ENCODE data around the gene ERF.
A peak's percentile ranks its signal among the peaks of the same experiment; 100 is the strongest.
"Not testable (repeated sequence)": the region's sequence is repeated elsewhere in the genome, so short reads cannot be mapped to it uniquely, and the experiment has no call there.

Gene ERF

GRCh38 chr19:42274065-42274682, 19.2 kb upstream of the ERF start:
- no peak for DNase-seq

GRCh38 chr19:42273407-42274064, 18.6 kb upstream of the ERF start:
- no peak for DNase-seq

DNA sequence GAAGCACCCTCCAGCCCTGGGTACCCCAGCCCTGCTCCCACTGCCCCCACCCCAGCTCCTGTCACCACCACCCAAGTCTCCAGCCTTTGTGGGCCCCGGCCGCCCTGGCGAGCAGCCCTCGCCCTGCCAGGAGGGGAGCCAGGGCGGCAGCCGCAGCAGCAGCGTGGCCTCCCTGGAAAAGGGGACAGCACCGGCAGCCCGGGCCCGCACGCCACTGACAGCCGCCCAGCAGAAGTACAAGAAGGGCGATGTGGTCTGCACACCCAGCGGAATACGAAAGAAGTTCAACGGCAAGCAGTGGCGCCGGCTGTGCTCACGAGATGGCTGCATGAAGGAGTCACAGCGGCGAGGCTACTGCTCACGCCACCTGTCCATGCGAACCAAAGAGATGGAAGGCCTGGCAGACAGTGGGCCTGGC, 18.1 kb upstream of the ERF start:
- no peak for DNase-seq

- no peak for DNase-seq
These were observed 17.6 kb upstream of the ERF start for GRCh38 chr19:42272535-42272897.

DNA sequence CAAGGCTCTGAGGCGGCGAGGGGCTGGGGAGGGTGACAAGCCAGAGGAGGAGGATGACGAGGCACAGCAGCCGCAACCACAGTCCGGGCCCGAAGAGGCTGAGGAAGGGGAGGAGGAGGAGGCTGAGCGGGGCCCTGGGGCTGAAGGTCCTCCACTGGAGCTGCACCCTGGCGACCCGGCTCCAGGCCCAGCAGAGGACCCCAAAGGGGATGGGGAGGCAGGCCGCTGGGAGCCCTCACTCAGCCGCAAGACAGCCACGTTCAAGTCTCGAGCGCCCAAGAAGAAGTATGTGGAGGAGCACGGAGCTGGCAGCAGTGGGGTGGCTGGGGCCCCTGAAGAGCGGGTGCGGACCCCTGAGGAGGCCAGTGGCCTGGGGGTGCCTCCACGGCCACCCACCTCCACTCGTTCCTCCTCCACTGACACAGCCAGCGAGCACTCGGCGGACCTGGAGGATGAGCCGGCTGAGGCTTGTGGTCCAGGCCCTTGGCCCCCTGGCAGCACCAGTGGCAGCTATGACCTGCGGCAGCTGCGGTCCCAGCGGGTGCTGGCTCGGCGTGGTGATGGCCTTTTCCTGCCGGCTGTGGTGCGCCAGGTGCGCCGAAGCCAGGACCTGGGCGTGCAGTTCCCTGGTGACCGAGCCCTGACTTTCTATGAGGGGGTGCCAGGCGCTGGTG, 17.1 kb upstream of the ERF start:
- DNase-seq = no peak

GRCh38 chr19:42271045-42271419, 16.1 kb upstream of the ERF start:
- no peak for DNase-seq

GRCh38 chr19:42270346-42271044, 15.6 kb upstream of the ERF start:
- peak; percentile 53 for DNase-seq

DNA sequence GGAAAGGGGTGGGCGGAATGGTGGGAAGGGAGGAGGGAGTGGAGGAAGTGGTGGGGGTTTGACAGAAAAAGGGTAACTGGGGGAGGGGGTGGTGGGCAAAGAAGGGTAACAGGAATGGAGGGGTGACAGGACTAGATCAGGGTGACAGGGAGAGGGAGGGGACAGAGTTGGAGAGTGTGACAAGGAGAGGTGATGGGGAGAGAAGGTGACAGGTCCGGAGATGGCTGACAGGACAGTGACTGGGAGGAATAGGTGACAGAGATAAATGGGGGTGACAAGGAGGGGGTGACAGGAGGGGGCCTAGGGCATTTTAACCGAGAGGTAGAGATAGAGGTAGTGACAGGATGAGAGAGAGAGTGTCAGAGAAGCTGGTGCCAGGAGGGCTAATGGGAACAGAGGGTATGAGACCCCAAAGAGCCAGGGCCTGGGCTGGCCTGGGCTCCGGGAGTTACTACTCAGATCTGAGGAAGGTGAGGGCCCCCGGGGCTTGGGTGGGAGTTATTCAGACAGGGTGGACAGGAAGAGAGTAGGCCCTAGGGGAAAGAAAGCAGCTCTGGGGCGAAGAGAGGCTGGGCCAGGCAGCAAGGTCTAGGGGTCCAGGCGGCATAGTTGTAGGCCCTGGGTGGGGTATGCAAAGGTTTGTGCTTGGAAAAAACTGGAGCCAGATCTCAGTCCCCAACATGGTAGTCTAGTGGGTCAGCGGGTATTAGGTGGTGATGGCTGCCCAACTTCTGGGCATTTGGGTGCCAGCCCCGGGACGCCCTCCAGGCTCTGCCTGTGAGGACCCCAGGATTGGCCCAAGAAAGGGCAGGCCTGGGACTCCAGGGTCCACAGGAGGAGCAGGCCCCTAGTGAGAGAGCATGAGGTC, 14.8 kb upstream of the ERF start:
- DNase-seq = no peak

DNA sequence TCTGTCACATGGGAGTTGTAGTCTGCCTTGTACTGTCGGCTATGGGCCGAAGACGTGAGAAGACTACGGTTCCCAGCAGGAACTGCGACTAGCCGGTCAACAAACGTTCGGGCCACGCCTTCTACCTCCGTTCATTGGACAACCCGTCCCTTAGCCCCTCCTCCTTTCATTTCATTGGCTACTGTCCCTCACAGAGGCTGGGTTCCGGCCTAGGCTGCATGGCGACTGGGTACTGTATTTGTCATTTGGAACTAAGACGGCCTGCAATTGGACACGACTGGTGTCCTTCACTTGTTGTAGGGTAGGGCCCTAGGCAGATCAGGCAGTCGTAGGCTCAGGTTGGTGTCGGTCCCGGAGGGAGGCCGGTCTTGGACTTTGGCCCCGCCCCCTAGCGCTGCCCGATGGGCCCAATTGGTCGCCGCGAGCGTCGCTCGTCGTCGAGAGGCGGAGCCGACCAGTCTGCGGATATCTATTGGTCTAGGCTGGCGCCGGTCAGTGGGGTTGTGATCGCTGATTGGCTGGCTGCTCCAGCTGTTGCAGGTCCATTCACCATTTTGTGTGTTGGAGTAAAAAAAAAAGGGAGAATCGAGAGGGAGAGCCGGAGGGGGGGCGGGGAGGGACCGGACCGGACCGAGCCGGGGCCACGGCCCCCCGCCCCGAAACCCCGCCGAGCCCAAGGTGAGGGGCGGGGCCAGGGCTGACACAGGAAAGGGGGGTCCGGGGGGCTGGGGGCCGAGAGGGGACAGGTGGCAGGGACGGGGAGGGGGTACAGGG, 14.0 kb upstream of the ERF start, which contains the start of gene CIC:
TSS of gene CIC (plus strand) at position 549 of the 774 bp plus-strand sequence. CDS start 2,532 bp downstream, outside the sequence.
- DNase-seq = peak; percentile 94

- DNase-seq = peak; percentile 93
These were observed 13.3 kb upstream of the ERF start for GRCh38 chr19:42268142-42268703.

GRCh38 chr19:42267644-42268141, 12.8 kb upstream of the ERF start:
- DNase-seq = no peak

GRCh38 chr19:42266928-42267603, 12.1 kb upstream of the ERF start:
- not testable (repeated sequence) for DNase-seq

GRCh38 chr19:42266105-42266504, 11.2 kb upstream of the ERF start:
- DNase-seq = not testable (repeated sequence)

DNA sequence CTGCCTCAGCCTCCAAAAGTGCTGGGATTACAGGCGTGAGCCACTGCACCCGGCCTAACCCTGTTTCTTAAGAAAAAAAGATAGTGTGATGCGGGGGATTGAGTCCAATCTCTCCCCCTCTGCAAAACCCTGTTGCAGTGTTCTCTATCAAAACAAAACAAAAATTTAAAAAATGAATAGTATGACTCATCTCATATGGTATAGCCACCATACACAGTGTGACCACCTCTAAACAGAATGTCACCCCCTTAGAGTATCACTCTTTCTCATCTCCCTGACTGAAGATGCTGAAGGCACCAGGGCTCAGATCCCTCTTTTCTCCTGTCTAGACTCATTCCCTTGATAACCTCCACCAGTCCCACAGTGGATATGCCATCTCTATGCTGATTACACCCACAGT, 6.8 kb upstream of the ERF start:
- DNase-seq = no peak

GRCh38 chr19:42257842-42258241, 2.9 kb upstream of the ERF start:
- DNase-seq = not testable (repeated sequence)

DNA sequence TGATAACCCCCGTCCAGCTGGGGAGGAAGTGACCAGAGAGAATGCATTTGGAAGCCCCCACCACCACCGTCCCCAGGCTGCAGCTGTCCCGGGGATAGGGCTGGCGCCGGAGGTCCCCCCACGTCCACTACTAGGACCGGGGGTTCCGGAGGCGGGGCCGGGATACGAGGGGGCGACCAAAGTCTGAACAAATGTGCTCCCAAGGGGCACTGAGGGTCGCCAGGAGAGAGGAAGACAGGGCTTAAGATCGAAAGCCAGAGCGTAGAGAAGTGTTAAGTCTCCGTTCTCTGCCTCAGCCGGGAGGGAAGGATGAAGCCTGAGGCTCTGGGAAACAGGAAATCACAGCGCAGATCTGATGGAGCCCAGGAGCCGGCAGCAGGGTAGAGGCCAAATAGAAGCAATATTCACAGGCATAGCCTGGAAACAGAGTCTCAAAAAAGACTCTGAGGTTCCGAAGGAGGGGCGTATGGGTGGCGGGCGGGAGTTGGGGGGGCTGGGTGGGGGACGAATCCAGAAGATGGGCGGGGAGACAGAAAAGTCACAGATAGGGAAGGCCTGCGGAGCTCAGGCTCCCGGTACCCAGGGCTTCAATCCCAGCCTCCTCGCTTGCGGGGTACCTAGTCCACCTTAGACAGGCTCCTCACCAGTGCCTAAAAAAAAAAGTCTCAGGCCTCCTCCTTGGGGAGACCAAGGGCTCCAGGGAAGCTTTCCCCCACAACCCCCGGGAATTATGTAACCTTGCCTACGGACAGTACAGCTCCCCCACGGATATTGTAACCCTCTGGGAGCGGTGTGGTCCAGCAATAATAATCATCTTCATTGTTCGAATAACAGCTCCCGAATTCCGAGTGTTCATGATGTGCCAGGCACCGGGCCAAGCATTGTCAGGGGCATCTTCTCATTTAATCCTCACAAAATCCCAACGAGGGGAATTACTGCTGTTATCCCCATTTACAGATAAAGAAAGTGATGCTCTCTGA, 1.1 kb upstream of the ERF start:
- no peak for DNase-seq

- peak; percentile 56 for DNase-seq
These were observed 659 bp downstream of the ERF start for GRCh38 chr19:42254089-42254849.

All from activated gamma-delta T cell (primary cell).